ENCODE data around the gene GGT6.
A peak's percentile ranks its signal among the peaks of the same experiment; 100 is the strongest.
"Not testable (repeated sequence)": the region's sequence is repeated elsewhere in the genome, so short reads cannot be mapped to it uniquely, and the experiment has no call there.

GGT6 gene

GRCh38 chr17:4560421-4560820 is at the start of gene GGT6:
Gene GGT6, minus strand, starts transcription at chr17:4560577. Its CDS starts 56 bp downstream, at chr17:4560521.
- no peak for DNase-seq

DNA sequence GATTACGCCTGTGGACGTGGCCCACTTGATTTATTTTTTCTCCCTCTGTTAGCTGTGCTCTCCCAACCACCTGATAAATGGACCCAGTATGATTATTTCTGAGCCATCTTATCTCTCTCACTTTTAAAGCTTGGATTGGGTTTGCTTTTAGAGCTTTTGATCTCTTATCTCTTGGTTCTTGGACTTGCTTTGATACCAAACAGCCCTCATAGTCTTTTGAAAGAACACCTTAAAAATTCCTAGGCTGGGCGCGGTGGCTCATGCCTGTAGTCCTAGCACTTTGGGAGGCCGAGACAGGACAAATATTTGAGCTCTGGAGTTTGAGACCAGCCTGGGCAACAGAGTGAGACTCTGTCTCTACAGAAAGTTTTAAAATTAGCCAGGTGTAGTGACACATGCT is 49.8 kb upstream of the GGT6 start:
- no peak for DNase-seq

DNA sequence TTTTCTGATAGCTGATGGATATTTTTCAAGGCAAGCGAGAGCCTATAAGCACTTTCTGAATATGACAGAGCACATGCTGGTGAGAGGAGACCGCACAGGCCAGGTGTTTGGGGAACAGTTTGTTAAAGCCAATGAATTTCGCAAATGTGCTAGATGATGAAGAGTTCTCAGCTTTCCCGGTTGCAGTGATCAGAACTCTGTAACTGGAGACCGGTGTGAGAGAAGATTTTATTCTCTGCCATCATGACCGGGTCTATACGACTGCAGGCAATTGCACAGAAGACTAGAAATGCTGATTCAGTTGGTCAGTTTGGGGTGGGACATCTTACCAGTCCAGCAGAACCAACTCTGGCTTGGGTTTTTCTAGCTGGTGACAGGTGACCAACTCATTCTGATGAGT is 49.4 kb upstream of the GGT6 start:
- no peak for DNase-seq

DNA sequence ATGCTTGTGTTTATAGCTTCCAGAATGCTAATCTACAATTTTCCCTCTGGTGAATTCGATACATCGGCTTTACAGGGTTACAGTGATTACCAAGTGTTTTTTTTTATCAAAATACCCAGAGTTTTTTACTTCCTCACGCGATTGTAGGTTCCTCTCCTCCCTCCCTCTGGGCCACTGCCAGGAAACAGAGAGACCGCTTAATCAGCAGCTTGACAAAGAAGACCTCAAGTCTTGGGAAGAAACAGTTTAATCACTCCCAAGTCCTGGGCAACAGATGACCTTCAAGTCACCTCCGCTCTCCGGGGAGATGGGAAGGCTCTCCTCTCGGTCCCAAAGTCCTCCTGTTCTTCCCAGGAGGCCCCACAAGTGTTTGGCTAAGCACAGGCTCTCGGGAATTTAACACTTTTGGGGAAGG is 47.4 kb upstream of the GGT6 start:
- DNase-seq = peak; percentile 66

DNA sequence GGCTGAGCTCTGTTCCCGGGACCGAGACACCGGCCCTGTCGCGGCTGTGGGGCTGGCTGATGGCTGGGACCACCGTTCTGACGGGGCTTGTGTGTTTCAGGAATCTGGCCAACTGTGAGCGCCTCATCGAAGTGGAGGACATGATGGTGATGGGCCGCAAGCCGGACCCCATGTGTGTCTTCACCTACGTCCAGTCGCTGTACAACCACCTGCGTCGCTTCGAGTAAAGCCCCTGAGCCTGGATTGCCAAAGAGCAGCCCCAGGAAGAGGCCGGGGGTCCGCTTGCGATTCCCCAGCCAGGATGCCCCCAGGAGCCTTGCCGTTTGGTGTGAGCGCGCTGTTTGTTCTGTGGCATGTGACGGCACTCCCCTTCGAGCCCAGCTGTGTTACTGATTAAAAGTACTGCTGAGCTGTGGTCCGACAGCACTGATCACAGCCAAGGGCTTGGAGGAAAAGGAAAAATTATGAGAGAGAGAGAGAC is 46.9 kb upstream of the GGT6 start:
- no peak for DNase-seq

DNA sequence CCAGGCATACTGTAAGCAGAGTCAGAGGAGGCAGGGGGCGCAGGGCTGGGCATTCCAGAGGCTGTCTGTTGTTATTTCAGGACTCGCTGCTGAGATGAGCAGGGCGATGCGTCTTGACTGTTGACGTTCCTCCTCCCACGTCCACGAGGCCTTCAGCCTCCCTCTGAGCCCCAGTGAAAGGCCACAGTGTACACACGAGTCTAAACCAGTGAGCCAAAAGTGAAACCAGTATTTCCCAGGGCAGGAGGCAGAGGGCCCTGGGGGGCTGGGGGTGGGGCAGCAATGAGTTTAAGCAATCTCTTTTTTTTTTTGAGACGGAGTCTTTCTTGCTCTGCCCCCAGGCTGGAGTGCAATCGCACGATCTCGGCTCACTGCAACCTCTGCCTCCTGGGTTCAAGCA is 45.4 kb upstream of the GGT6 start:
- peak; percentile 12 for DNase-seq

DNA sequence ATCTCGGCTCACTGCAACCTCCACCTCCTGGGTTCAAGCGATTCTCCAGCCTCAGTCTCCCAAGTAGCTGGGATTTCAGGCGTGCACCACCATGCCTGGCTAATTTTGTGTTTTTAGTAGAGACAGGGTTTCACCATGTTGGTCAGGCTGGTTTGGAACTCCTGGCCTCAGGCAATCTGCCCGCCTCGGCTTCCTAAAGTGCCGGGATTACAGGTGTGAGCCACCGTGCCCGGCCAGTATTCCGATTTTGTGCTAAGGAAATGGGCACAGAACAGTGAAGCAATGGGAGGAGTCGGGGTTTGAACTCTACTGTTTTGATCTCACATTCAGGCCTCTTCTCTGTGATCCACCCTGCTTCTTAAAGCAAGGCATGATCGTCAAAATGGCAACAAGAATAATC is 44.4 kb upstream of the GGT6 start:
- not testable (repeated sequence) for DNase-seq

GRCh38 chr17:4604111-4604644 is 43.8 kb upstream of the GGT6 start:
- DNase-seq = peak; percentile 77

DNA sequence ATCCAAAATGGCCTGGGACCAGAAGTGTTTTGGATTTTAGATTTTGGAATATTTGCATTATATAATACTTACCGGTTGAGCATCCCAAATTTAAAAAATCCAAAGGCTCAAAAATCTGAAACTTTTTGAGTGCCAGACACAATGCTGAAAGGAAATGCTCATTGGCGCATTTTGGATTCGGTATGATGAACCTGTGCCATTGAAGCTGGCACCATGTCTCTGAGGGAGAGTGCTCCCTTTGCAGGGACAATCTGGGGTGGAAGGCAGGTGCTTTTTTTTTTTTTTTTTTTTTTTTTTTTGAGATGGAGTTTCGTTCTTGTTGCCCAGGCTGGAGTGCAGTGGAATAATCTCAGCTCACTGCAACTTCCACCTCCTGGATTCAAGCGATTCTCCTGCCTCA is 41.7 kb upstream of the GGT6 start:
- no peak for DNase-seq

DNA sequence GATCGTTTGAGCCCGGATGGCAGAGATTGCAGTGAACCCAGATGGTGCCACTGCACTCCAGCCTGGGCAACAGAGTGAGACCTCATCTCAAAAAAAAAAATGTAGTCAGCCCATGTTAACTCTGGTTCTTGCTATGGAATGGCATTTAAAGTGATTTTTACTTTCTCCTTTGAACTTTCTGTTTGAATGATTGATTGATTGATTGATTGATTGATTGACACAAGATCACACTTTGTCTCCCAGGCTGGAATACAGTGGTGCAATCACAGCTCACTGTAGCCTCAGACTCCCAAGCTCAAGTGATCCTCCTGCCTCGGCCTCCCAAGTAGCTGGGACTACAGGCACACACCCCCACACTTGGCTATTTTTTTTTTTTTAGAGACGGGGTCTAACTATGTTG is 40.9 kb upstream of the GGT6 start:
- no peak for DNase-seq

DNA sequence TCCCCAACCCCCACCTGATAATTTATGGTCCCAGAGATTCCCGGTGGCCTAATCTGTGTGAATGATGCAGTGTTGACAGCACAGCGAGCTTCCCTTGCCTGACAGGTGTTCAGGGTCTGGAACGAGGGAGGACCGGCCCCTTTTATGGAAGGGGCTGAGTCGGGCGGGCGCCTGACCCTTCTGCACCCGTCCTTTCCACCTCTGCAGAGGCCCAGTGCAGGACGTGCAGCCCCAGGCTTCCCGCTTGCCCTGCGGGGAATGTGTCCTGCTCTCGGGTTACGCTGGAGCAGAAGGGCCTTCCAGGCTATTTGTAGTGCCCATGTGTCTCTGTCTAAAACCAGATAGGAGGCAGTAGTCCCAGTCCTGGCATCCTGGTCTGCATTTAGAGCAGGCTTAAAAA is 40.2 kb upstream of the GGT6 start:
- no peak for DNase-seq

GRCh38 chr17:4599505-4600281 is 39.3 kb upstream of the GGT6 start:
- DNase-seq = peak; percentile 76

DNA sequence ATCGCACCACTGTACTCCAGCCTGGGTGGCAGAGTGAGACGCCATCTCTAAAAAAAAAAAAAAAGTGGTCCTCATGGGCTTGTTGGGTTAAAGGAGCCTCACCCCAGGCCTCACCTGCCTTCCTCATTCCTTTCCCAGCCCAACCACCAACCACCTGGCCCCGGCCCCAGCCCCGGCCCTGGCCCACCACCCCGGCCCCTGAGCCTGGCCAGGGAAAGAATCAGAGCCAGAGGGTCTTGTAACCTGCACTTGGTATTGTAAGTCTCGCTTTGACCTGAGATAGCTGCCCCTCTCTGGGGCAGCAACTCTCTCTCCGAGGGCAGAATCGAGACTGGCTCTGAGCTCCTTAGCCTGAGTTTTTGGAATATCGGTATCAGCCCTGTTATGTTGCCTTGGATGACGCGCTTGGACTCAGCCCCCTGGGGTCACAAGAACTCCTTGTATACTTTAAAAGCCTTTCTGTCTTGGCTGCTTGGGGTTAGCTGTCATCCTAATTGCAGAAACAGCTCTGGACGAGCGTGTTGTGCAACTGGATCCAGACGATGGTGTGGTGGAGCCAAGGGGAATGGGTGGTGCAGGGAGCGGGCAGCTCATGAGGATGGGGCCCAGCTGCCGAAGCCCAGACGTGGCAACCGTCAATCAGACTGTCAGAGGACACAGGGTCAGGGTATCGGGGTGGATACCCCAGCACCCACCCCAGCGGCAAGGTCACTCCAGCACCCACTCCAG is 38.6 kb upstream of the GGT6 start:
- peak; percentile 53 for DNase-seq

- no peak for DNase-seq
Measured at GRCh38 chr17:4597975-4598374, 37.6 kb upstream of the GGT6 start.

DNA sequence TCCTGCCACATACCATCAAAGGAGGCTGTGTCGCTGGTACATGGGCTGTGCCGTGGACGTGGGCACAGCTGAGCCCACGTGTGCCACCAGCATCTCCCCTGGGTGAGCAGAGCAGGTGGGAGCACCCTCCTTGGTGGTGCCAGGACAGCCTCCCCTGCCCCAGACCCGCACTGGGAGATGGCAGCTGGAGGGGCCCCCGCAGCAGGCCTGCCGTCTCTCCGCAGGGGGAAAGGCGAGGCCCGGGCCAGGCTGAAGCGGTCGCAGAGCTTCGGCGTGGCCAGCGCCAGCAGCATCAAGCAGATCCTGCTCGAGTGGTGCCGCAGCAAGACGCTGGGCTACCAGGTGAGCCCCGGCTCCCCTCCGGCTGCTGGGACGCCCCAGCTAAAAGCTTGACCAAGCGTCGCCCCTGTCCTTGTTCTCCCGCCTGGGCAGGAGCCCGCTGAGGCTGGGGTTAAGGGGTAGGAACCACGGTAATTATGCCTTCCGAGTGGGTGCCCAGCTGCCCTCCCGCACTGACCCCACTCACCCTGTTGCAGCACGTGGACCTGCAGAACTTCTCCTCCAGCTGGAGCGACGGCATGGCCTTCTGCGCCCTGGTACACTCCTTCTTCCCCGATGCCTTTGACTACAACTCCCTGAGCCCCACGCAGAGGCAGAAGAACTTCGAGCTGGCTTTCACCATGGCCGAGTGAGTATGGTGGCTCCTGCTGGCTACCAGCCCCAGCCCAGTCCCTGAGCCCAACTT is 36.4 kb upstream of the GGT6 start:
- DNase-seq = no peak

DNA sequence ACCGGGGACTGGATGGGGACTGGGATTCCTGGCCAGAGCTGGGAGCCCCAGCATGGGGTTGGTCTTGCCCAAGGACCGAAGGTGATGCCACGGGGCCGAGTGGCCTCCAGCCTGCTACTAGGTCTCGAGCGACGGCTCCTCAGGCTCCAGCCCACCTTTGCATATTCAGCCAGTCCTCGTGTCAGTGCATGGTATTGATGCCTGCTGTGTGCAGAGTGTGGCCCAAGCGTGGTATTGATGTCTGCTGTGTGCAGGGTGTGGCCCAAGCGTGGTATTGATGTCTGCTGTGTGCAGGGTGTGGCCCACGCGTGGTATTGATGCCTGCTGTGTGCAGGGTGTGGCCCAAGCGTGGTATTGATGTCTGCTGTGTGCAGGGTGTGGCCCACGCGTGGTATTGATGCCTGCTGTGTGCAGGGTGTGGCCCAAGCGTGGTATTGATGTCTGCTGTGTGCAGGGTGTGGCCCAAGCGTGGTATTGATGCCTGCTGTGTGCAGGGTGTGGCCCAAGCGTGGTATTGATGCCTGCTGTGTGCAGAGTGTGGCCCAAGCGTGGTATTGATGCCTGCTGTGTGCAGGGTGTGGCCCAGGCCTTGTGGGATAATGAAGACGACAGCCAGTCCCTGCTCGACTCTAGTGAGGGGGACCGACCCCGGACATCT is 35.4 kb upstream of the GGT6 start:
- DNase-seq = not testable (repeated sequence)

- DNase-seq = no peak
Measured at GRCh38 chr17:4594931-4595684, 34.7 kb upstream of the GGT6 start.

DNA sequence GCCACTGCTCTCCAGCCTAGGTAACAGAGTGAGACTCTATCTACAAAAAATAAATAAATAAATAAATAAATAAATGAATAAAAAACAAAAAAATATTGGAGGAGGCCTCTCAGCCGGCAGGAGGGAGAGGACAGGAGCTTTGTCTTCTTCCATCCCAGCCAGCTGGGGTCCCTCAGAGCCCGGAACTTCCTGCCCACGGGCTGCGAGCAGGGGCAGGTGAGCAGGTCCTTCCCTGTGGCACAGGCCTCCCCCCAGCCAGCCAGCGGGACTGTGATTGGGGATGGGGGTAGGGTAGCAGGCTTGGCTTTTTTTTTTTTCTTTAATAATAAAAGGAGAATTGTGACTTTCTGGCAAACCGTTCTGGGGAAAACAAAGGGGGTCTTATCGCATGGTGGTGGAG is 34.0 kb upstream of the GGT6 start:
- DNase-seq = no peak

GRCh38 chr17:4593021-4593421 is 32.6 kb upstream of the GGT6 start:
- DNase-seq = no peak

DNA sequence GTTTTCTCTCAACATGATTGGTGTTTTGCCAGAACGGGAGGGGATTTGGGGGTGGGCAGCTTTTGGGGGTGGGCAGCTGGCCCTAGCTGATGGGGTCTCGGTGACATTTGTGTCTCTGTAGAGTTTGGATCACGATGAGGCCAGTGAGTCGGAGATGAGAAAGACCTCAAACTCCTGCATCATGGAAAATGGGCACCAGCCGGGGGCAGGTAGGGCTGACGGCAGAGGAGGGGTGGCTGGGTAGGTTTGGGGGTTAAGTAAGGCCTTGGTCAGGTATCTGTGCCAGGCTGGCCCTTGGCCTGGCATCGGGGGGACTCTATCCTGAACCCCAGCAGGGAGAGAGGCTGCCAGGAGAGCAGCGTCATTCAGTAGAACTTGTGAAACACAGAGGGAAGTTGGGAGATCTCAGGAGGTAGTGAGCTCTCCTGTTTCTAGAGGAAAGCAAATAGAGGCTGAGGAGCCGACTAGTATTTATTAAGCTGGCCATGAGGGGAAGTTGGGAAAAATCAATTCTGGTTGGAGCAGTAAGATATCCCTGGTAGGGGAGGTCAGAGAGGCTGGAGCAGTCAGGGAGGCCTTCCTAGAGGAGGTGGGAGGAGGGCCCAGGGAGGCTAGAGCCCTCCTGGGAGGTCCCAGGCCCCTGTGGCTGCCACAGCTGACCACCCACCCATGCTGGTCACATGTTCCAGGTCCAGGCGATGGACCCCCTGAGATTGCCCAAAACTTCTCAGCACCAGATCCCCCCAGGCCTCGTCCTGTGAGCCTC is 32.0 kb upstream of the GGT6 start:
- no peak for DNase-seq

DNA sequence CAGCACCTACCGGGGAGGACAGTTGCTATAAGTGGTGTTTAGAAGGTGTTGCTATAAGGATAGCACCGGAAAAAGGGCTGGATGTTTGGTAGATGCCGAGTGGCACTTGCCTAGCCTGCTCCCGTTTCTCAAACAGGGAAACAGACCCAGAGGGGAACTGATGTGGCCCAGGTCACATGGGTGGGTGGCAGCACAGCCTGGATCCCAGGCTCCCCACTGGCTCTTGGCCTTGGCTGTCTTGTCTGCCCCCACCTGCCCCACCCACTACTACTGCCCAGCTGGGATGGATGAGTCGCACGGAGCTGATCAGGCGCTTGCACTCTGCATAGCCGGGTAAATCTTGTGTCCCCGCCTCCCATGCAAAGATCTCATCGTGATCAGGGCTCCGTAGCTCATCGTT is 31.2 kb upstream of the GGT6 start:
- DNase-seq = no peak
